CD4-positive, alpha-beta T cell (primary cell): ENCODE measurements around the gene HAPLN2. TPM values are rescaled to one million over a fixed set of nuclear protein-coding genes. Genes with fewer than 3 reads are reported as not detected.

Source experiments
- ATAC-seq: fragments of 200-7000 bp; cut with Tn5 transposase; one replicate; pipeline ENCODE4 v1.10.0; 2022; ENCODE audit warnings: mild to moderate bottlenecking; ENCODE audit not compliant: poor library complexity
- CTCF ChIA-PET: fragments of 350-600 bp; sonication (Branson Sonifier 250); formaldehyde crosslinking; loops from one replicate; lab custom pipeline; 2021; ENCODE audit warnings: antibody characterized with exemption, inconsistent platforms; lab: Charles Lee
- POLR2A ChIA-PET: fragments of 350-600 bp; sonication (Branson Sonifier 250); formaldehyde crosslinking; loops from one replicate; lab custom pipeline; 2021; ENCODE audit warnings: antibody characterized with exemption, inconsistent platforms; lab: Charles Lee
- DNase-seq, 14 experiments: peaks; one replicate each; pipeline ENCODE4 v3.0.0-alpha.2; 2013 to 2020; ENCODE audit warnings: mixed read lengths in 2 of 14
- H3K27ac ChIP-seq, 2 donors: one replicate each; pipeline versions ENCODE4 v1.5.1 to v1.7.0; 2013; ENCODE audit warnings: low read length in 2 of 2, low read depth in 1 of 2, mild to moderate bottlenecking in 1 of 2
- H3K27me3 ChIP-seq, 2 experiments: 1 replicate in 1 of 2; 2 replicates in 1 of 2; pipeline versions ENCODE4 v1.6.1 to v1.7.0; 2013; ENCODE audit warnings: low read length in 2 of 2, control low read depth in 1 of 2, mild to moderate bottlenecking in 1 of 2, moderate library complexity in 1 of 2; ENCODE audit not compliant: insufficient read depth in 2 of 2, control insufficient read depth in 1 of 2
- H3K36me3 ChIP-seq: one replicate; pipeline ENCODE4 v1.6.1; 2013; ENCODE audit warnings: low read length, control low read depth; ENCODE audit not compliant: insufficient read depth
- H3K4me1 ChIP-seq: one replicate; pipeline ENCODE4 v1.6.1; 2013; ENCODE audit warnings: low read length, control low read depth; ENCODE audit not compliant: insufficient read depth
- H3K4me3 ChIP-seq: one replicate; pipeline ENCODE4 v1.5.1; 2013; ENCODE audit warnings: mild to moderate bottlenecking, low read length, moderate library complexity
- H3K9me3 ChIP-seq, 2 experiments: 1 replicate in 1 of 2; 2 replicates in 1 of 2; pipeline versions ENCODE4 v1.6.1 to v1.7.0; 2013; ENCODE audit warnings: low read length in 2 of 2, mild to moderate bottlenecking in 2 of 2, control low read depth in 1 of 2, moderate library complexity in 1 of 2; ENCODE audit not compliant: control insufficient read depth in 1 of 2, insufficient read depth in 1 of 2
- H3K27ac Mint-ChIP-seq: one replicate; pipeline ENCODE4 v1.8.0; 2020; ENCODE audit warnings: mixed read lengths
- H3K27me3 Mint-ChIP-seq: one replicate; pipeline ENCODE4 v1.8.0; 2021; ENCODE audit warnings: mixed read lengths
- H3K36me3 Mint-ChIP-seq: one replicate; pipeline ENCODE4 v1.8.0; 2021; ENCODE audit warnings: low read depth, mixed read lengths
- H3K4me1 Mint-ChIP-seq: one replicate; pipeline ENCODE4 v1.8.0; 2021; ENCODE audit warnings: low read depth, mixed read lengths
- H3K4me3 Mint-ChIP-seq: one replicate; pipeline ENCODE4 v1.8.0; 2020; ENCODE audit warnings: mild to moderate bottlenecking, mixed read lengths
- H3K9me3 Mint-ChIP-seq: one replicate; pipeline ENCODE4 v1.8.0; 2020; ENCODE audit warnings: mixed read lengths
- intact Hi-C, 2 experiments: fragments of 100-400 bp; cut with DNase I in 1 of 2; cut with micrococcal nuclease in 1 of 2; formaldehyde crosslinking; loops; one replicate each; pipeline versions ENCODE4 v1.15.1 to v1.9.0; 2023 to 2025; cut with DNase I, micrococcal nuclease
- total RNA-seq, 174 experiments: library from RNA in 2 of 174; stranded (reverse) in 2 of 174; gene quantifications; one replicate each; pipeline ENCODE4 v1.2.3 and lab custom pipeline; 2021 to 2026
- TF ChIP-seq, protein P1 (sequence below): fragments of 200-600 bp; IDR thresholded peaks from one replicate; pipeline ENCODE4 v1.8.0; 2022; ENCODE audit warnings: antibody characterized with exemption, mild to moderate bottlenecking

HAPLN2 gene
- total RNA-seq, 2 experiments from 2014 or later = 0.44 to 0.56 TPM

DNA sequence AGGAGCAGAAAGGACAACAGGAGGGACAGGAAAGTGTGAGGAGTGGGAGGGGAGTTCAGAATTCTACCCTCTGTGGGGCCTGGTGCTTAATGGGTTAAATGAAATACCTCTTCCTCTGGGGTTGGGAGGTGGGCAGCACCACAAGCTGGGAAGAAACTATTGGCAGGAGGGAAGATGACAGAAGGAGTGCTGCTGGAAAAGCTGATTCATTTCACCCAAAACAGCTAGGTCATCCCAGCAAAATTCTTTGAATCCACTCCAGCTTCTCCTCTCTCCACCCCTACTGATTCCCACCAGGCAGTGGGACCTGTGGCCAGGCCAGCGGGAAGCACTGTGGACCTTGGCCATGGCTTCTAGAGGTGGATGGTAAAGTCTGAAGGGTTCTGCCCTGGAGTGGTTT is 35.5 kb downstream of the HAPLN2 start:
- peaks cover 59 to 74% of the 10 kb centered on the region in 2 experiments for H3K27me3 ChIP-seq
- intact Hi-C loops = no loop called here
- Mint-ChIP-seq H3K27ac (no peak overlapping the region), H3K4me3 (no peak overlapping the region), H3K4me1 (peaks cover 32% of the 10 kb centered on the region), H3K27me3 (peaks cover 83% of the 10 kb centered on the region), H3K9me3 (no peaks in the 10 kb centered on the region), H3K36me3 (no peaks in the 10 kb centered on the region)
- DNase-seq (no peak), ATAC-seq (no peak)
- H3K36me3 ChIP-seq = no peaks in the 10 kb centered on the region
- H3K4me3 ChIP-seq = no peak overlapping the region
- no peak overlapping the region for H3K27ac ChIP-seq
- peaks cover 0 to 18% of the 10 kb centered on the region in 2 experiments for H3K9me3 ChIP-seq
- POLR2A ChIA-PET = no interaction called here
- H3K4me1 ChIP-seq = peaks cover 35% of the 10 kb centered on the region
- TF ChIP-seq, protein P1, sequence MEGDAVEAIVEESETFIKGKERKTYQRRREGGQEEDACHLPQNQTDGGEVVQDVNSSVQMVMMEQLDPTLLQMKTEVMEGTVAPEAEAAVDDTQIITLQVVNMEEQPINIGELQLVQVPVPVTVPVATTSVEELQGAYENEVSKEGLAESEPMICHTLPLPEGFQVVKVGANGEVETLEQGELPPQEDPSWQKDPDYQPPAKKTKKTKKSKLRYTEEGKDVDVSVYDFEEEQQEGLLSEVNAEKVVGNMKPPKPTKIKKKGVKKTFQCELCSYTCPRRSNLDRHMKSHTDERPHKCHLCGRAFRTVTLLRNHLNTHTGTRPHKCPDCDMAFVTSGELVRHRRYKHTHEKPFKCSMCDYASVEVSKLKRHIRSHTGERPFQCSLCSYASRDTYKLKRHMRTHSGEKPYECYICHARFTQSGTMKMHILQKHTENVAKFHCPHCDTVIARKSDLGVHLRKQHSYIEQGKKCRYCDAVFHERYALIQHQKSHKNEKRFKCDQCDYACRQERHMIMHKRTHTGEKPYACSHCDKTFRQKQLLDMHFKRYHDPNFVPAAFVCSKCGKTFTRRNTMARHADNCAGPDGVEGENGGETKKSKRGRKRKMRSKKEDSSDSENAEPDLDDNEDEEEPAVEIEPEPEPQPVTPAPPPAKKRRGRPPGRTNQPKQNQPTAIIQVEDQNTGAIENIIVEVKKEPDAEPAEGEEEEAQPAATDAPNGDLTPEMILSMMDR = no peak
- CTCF ChIA-PET = interaction anchor here (1.4 to 1.5 kb wide), 2 partner anchors 27 to 30 kb away, joined by 3 to 4 read pairs; no protein-coding TSS in a partner anchor

DNA sequence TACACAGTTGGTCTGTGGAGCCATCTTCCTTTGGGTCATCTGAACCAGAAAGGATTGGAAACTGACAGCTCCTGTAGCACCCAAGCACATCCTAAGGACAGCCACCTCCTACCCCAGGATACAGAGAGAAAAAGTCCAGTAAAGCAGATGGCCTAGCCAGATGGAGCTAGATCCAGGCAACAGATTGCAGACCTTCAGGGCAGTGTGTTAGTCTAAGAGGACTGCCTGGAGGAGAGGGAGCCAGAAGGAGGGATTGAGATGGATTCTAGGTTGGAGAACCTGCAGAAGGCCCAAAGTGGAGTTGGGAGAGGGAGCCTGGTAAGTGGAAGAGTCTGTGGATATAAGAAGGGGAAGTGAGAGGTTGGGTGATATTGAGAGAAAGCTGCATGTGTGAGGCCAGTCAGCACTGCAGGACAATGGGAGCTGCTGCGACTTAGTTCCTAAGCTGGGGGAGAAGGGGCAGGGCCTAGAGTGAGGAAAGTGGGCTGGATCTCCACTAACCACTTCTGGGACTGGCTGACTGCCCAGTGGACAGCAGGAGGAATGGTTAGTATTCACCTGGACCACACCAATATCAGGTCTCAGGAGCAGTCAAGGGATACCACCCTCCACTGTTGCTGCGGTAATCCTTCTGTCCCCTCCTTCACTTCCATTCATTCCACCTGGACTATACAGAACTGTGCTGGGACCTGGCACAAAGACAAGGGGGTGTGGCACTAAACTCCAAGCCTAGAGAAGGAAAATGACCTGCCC is 36.1 kb downstream of the HAPLN2 start:
- H3K4me3 ChIP-seq = no peak overlapping the region
- H3K36me3 ChIP-seq = no peaks in the 10 kb centered on the region
- no peaks in the 10 kb centered on the region for H3K36me3 Mint-ChIP-seq
- H3K27ac ChIP-seq = no peak overlapping the region
- ChIA-PET POLR2A (no interaction called here), CTCF (interaction anchor here (1.3 to 1.8 kb wide), 4 partner anchors 28 to 71 kb away, joined by 3 to 6 read pairs (median 4); partner anchors contain the start of gene HAPLN2)
- DNase-seq (no peak), ATAC-seq (no peak)
- H3K4me3 Mint-ChIP-seq = no peak overlapping the region
- TF ChIP-seq, protein P1 = no peak
- no peak overlapping the region for H3K27ac Mint-ChIP-seq
- peaks cover 38% of the 10 kb centered on the region for H3K4me1 Mint-ChIP-seq
- peaks cover 41% of the 10 kb centered on the region for H3K4me1 ChIP-seq
- peaks cover 59 to 71% of the 10 kb centered on the region in 2 experiments for H3K27me3 ChIP-seq
- peaks cover 0 to 18% of the 10 kb centered on the region in 2 experiments for H3K9me3 ChIP-seq
- intact Hi-C loops = no loop called here
- H3K27me3 Mint-ChIP-seq = peaks cover 77% of the 10 kb centered on the region
- no peaks in the 10 kb centered on the region for H3K9me3 Mint-ChIP-seq

DNA sequence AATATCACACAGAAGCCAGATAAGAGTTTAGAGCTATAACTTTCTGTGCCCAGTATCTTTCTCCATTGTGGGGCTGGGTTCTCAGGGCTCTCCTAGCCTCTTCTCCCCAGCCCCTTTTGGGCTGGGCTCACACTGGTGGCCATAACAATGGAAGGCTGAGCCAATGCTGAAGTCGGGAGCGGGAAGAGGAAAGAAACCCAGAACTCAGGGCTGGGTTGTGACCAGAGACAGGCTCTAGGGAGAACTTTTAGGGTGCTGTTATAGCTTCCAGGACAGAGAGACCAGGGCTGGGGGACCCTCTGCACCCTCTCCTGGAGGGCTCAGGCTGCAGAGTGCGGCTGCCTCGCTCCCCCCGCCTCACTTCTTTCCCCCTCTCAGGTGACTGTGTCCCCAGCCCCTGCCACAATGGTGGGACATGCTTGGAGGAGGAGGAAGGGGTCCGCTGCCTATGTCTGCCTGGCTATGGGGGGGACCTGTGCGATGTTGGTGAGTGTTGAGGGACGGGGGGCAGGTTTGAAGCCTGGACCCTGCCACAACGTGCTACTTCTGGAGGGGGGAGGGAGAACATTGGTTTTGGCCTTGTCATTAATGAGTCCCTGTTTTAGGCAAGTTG is 36.8 kb downstream of the HAPLN2 start:
- TF ChIP-seq, protein P1 = no peak
- ChIA-PET POLR2A (no interaction called here), CTCF (interaction anchor here (1.3 to 2.9 kb wide), 6 partner anchors 28 to 70 kb away, joined by 3 to 12 read pairs (median 5); partner anchors contain the start of gene HAPLN2)
- H3K36me3 Mint-ChIP-seq = no peaks in the 10 kb centered on the region
- intact Hi-C loops = no loop called here
- no peak for DNase-seq
- H3K27me3 Mint-ChIP-seq = peaks cover 72% of the 10 kb centered on the region
- peak overlapping the region; percentile 43 for H3K4me3 Mint-ChIP-seq
- H3K9me3 ChIP-seq = peaks cover 0 to 18% of the 10 kb centered on the region in 2 experiments
- ATAC-seq = no peak
- H3K27ac ChIP-seq = no peak overlapping the region
- H3K36me3 ChIP-seq = no peaks in the 10 kb centered on the region
- H3K4me1 Mint-ChIP-seq = peaks cover 45% of the 10 kb centered on the region
- H3K27ac Mint-ChIP-seq = no peak overlapping the region
- peaks cover 48% of the 10 kb centered on the region for H3K4me1 ChIP-seq
- peaks cover 53 to 64% of the 10 kb centered on the region in 2 experiments for H3K27me3 ChIP-seq
- H3K9me3 Mint-ChIP-seq = no peaks in the 10 kb centered on the region
- no peak overlapping the region for H3K4me3 ChIP-seq
